Uterus (tissue), 2 donors: Measurements from ENCODE around the gene NBAS.

Source experiments
- CTCF ChIP-seq, 4 experiments: fragments of 200-600 bp in 2 of 4; fragments of 450-650 bp in 2 of 4; sonication (generic) in 2 of 4; IDR thresholded peaks; one replicate each; pipeline ENCODE4 v1.5.1; 2016 to 2019; ENCODE audit warnings: antibody characterized with exemption in 4 of 4, mild to moderate bottlenecking in 2 of 4, moderate library complexity in 1 of 4
- POLR2A ChIP-seq, 2 donors: fragments of 450-650 bp; IDR thresholded peaks; one replicate each; pipeline ENCODE4 v1.6.1; 2016; ENCODE audit warnings: antibody characterized with exemption in 2 of 2, mild to moderate bottlenecking in 1 of 2, moderate library complexity in 1 of 2

- TF ChIP-seq POLR2A (IDR thresholded peaks at IDR 0.05) (no peak), CTCF (IDR thresholded peaks at IDR 0.05) (no peak)
Observed at GRCh38 chr2:15348636-15349035, 212.5 kb downstream of the NBAS start.
